ENCODE data around the gene USP15. TPM values are rescaled to one million over a fixed set of nuclear protein-coding genes. Genes with fewer than 3 reads are reported as not detected.

USP15 gene
- 10 to 100 TPM in 11 of 12 donors, not detected in 1; 31.7 to 48.2 (median 41.7) TPM for polyA plus RNA-seq (ENCODE audit: insufficient read length in 12 of 12)
- long read RNA-seq, donor 1, full-length matches to known transcripts = 16 of 21 reads
- long read RNA-seq, donor 1, partial matches to known transcripts = 5 of 21 reads
- long read RNA-seq, donor 1, other reads (novel, unspliced or antisense) = 0 of 21 reads
- long read RNA-seq, donor 2, full-length matches to known transcripts = 5 of 5 reads
- long read RNA-seq, donor 2, partial matches to known transcripts = 0 of 5 reads
- long read RNA-seq, donor 2, other reads (novel, unspliced or antisense) = 0 of 5 reads
- long read RNA-seq, donor 3, full-length matches to known transcripts = 3 of 3 reads
- long read RNA-seq, donor 3, partial matches to known transcripts = 0 of 3 reads
- long read RNA-seq, donor 3, other reads (novel, unspliced or antisense) = 0 of 3 reads
- long read RNA-seq, donor 4, full-length matches to known transcripts = 6 of 6 reads
- long read RNA-seq, donor 4, partial matches to known transcripts = 0 of 6 reads
- long read RNA-seq, donor 4, other reads (novel, unspliced or antisense) = 0 of 6 reads
- long read RNA-seq, donor 5 = 0 reads
- long read RNA-seq, donor 6, full-length matches to known transcripts = 3 of 3 reads
- long read RNA-seq, donor 6, partial matches to known transcripts = 0 of 3 reads
- long read RNA-seq, donor 6, other reads (novel, unspliced or antisense) = 0 of 3 reads
- long read RNA-seq, donor 7, full-length matches to known transcripts = 4 of 4 reads
- long read RNA-seq, donor 7, partial matches to known transcripts = 0 of 4 reads
- long read RNA-seq, donor 7, other reads (novel, unspliced or antisense) = 0 of 4 reads
- long read RNA-seq, donor 8, full-length matches to known transcripts = 7 of 7 reads
- long read RNA-seq, donor 8, partial matches to known transcripts = 0 of 7 reads
- long read RNA-seq, donor 8, other reads (novel, unspliced or antisense) = 0 of 7 reads
- long read RNA-seq, donor 9, full-length matches to known transcripts = 9 of 9 reads
- long read RNA-seq, donor 9, partial matches to known transcripts = 0 of 9 reads
- long read RNA-seq, donor 9, other reads (novel, unspliced or antisense) = 0 of 9 reads
- long read RNA-seq, donor 10, full-length matches to known transcripts = 9 of 9 reads
- long read RNA-seq, donor 10, partial matches to known transcripts = 0 of 9 reads
- long read RNA-seq, donor 10, other reads (novel, unspliced or antisense) = 0 of 9 reads
- long read RNA-seq, donor 11, partial matches to known transcripts = 0 of 1 reads
- long read RNA-seq, donor 11, other reads (novel, unspliced or antisense) = 0 of 1 reads

GRCh38 chr12:62259993-62260732 lies at the start of gene USP15:
Gene USP15, plus strand, starts transcription at chr12:62260404. Its CDS starts 11 bp downstream, at chr12:62260415.
- DNase-seq = peak; percentile 97

GRCh38 chr12:62210422-62210821 lies 49.8 kb upstream of the USP15 start:
- peak; percentile 21 for DNase-seq

DNA sequence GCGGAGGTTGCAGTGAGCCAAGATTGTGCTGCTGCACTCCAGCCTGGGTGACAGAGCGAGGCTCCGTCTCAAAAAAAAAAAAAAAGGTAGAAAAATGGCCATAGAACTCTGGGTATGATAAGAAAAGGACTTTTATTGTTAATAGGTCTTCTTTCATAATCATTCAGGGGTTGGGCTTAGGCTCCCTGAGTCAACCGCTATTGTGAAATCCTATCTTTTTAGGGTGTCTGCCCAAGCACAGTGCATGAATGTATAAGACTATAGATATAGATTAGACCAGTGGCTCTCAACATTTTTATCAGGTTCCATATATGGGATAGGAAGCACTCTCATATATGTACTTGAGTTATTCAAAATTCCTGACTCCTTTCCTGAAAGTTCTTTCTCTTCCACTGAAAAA lies 48.7 kb upstream of the USP15 start:
- no peak for DNase-seq

DNA sequence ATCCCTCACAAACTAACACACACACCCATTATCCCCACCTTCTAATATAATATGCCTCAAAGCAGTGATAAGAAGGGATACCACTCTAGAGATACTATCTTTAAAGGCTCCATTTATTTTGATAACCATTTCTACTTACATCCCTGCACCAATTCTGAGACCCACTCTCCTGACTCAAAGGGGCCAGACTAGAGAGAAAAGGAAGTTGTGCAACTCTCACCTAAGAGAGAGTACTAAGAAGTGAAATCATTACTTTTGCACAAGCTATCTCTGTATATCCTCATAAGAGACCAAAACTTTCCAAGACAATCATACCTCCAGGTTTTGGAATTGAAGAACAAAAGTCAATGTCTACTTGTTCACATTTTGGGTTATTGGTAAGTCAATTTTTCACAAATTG lies 45.4 kb upstream of the USP15 start:
- no peak for DNase-seq

GRCh38 chr12:62215506-62215905 lies 44.7 kb upstream of the USP15 start:
- DNase-seq = no peak

GRCh38 chr12:62217466-62218194 lies 42.6 kb upstream of the USP15 start:
- DNase-seq = no peak

- no peak for DNase-seq
Measured at GRCh38 chr12:62221107-62221506, 39.1 kb upstream of the USP15 start.

- no peak for DNase-seq
Measured at GRCh38 chr12:62224601-62225000, 35.6 kb upstream of the USP15 start.

DNA sequence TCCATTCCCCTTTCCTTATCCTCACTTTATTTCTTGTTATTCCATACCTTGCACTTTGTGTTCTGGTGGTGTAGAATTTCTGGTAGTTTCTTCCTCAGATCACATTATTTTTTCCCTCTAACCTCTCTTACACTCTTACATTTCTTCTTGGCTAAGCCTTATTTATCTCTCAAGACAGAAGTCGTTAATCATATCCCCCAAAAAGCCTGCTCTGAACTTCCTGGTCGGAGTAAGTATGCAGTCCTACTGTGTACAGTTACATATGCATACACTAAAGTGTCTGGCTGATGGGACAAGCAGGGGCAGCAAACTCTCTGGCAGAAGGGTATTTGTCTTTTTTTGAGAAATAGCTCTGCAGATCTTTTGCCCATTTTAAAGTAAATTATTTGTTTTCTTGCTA lies 33.1 kb upstream of the USP15 start:
- no peak for DNase-seq

GRCh38 chr12:62230652-62231051 lies 29.6 kb upstream of the USP15 start:
- no peak for DNase-seq

GRCh38 chr12:62232143-62232729 lies 28.0 kb upstream of the USP15 start:
- DNase-seq = no peak

DNA sequence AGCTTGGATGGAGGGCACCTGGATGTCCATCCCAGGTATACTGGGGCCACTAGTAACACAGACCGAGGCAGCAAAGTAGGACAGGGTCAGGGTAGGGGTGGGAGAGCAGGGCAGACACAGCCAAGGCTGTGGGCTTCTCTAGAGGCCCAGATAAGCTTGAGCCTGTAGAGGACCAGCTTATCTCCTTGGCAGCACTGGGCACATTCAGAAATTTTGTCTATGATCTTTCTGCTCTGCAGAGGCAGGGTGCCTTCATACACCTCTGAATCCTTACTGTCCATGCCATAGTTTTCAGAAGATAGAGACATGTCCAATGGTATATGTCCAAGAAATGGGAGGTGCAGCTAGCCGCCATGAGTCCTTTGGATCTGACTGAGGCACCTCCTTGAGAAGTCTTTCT lies 26.4 kb upstream of the USP15 start:
- no peak for DNase-seq

DNA sequence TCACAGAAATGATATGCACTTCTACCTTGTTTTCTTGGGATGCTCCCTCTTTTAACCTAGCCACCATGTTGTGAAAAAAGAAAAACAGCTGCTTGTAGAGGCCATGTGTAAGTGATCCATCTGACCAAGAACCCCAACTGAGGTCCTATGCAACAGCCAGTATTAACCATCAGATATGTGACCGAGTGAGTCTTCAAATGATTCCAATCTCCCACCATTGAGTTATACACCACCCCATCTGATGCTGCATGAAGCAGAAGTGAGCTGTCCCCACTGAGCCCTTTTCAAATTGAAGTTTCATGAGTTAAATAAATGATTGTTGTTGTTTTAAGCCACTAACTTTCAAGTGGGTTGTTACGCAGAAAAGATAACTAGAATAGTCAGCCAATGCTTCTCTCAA lies 20.6 kb upstream of the USP15 start:
- no peak for DNase-seq

- DNase-seq = no peak
Measured at GRCh38 chr12:62247281-62248045, 12.7 kb upstream of the USP15 start.

GRCh38 chr12:62248873-62249272 lies 11.3 kb upstream of the USP15 start:
- no peak for DNase-seq

DNA sequence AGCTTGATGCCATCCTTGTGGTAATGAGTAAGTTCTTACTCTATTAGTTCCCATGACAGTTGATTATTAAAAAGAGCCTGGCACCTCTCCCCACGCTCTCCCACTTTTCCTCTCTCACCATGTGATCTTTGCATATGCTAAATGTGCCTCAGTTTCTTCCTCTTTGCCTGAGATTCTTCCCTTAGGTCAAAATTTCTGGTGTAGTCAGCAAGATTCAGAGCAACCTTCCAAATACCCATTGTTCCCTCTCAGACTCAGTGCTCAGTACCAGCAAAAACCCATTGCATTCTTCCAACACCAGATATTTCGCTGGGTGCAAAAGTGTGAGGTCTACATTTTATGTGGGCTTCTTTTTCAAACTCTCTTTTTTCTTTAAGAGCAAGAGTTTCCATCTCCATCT lies 10.8 kb upstream of the USP15 start:
- DNase-seq = no peak

GRCh38 chr12:62250671-62251608 lies 9.3 kb upstream of the USP15 start:
- DNase-seq = no peak

GRCh38 chr12:62251609-62251958 lies 8.6 kb upstream of the USP15 start:
- no peak for DNase-seq

Data from muscle of arm (tissue), 14 donors.